H1 (cell line): ENCODE results near the gene CCAR1. TPM values are rescaled to one million over a fixed set of nuclear protein-coding genes. Genes with fewer than 3 reads are reported as not detected.

Source experiments
- CTCF ChIA-PET: fragments of 300-600 bp; sonication (Branson Sonifier 250); formaldehyde crosslinking; loops from one replicate; lab custom pipeline; 2021; ENCODE audit not compliant: partially characterized antibody; lab: Charles Lee
- POLR2A ChIA-PET: fragments of 300-600 bp; sonication (Branson Sonifier 250); formaldehyde crosslinking; loops from one replicate; lab custom pipeline; 2021; ENCODE audit warnings: inconsistent platforms; ENCODE audit not compliant: partially characterized antibody; lab: Charles Lee
- DNase-seq, 2 experiments: peaks; one replicate each; pipeline versions ENCODE4 v3.0.0 to v3.0.0-alpha.2; 2010 to 2022; ENCODE audit warnings: low spot score in 2 of 2, low read depth in 1 of 2, mixed read lengths in 1 of 2
- FAIRE-seq: peaks from 2 replicates; lab custom pipeline; 2011; peaks lifted over from hg19 to GRCh38; lab: Jason Lieb, UNC
- H2AFZ ChIP-seq: 2 replicates; pipeline ENCODE4 v1.8.1; 2012; ENCODE audit warnings: low read length, inconsistent platforms
- H2AK5ac ChIP-seq: 2 replicates; pipeline ENCODE4 v1.6.1; 2013; ENCODE audit warnings: low read depth, low read length
- H2BK120ac ChIP-seq: replicated peaks from 2 replicates; pipeline ENCODE3; 2013; ENCODE audit warnings: low read depth, low read length, inconsistent platforms
- H2BK12ac ChIP-seq: 2 replicates; pipeline ENCODE4 v1.6.1; 2013; ENCODE audit warnings: low read depth, low read length
- H2BK15ac ChIP-seq: 2 replicates; pipeline ENCODE4 v1.6.1; 2013; ENCODE audit warnings: low read length
- H2BK20ac ChIP-seq: 2 replicates; pipeline ENCODE4 v1.6.1; 2013; ENCODE audit warnings: low read length
- H2BK5ac ChIP-seq: 2 replicates; pipeline ENCODE4 v1.6.1; 2013; ENCODE audit warnings: low read depth, low read length
- H3K14ac ChIP-seq: 2 replicates; pipeline ENCODE4 v1.6.1; 2013; ENCODE audit warnings: inconsistent platforms; ENCODE audit not compliant: insufficient read length
- H3K18ac ChIP-seq: 2 replicates; pipeline ENCODE4 v1.6.1; 2013; ENCODE audit warnings: low read length; ENCODE audit errors: extremely low read depth
- H3K23ac ChIP-seq: 2 replicates; pipeline ENCODE4 v1.6.1; 2013; ENCODE audit warnings: inconsistent platforms; ENCODE audit not compliant: insufficient read length
- H3K23me2 ChIP-seq: 2 replicates; pipeline ENCODE4 v1.6.1; 2013; ENCODE audit warnings: low read depth, low read length
- H3K27ac ChIP-seq: 2 replicates; pipeline ENCODE4 v1.6.1; 2011; ENCODE audit warnings: low read depth, low read length, inconsistent platforms
- H3K27me3 ChIP-seq, 4 experiments: replicated peaks in 1 of 4; 1 replicate in 1 of 4; 2 replicates in 3 of 4; pipeline versions ENCODE4 v1.6.1 to v1.8.1; 2011 to 2013; ENCODE audit warnings: low read length in 3 of 4, mild to moderate bottlenecking in 3 of 4, inconsistent platforms in 2 of 4, mixed read lengths in 2 of 4, moderate library complexity in 1 of 4; ENCODE audit not compliant: control insufficient read depth in 3 of 4, insufficient read depth in 3 of 4; ENCODE audit errors: extremely low read depth in 1 of 4
- H3K36me3 ChIP-seq, 4 experiments: 2 replicates each; pipeline versions ENCODE4 v1.6.1 to v1.8.1; 2011 to 2013; ENCODE audit warnings: mild to moderate bottlenecking in 4 of 4, low read length in 3 of 4, moderate library complexity in 2 of 4, control low read depth in 1 of 4, inconsistent platforms in 1 of 4; ENCODE audit not compliant: insufficient read depth in 4 of 4, control insufficient read depth in 2 of 4
- H3K4ac ChIP-seq: replicated peaks from 2 replicates; pipeline ENCODE3; 2013; ENCODE audit warnings: low read length, low read depth, mixed read lengths, inconsistent platforms; ENCODE audit not compliant: insufficient read length
- H3K4me1 ChIP-seq, 4 experiments: replicated peaks in 1 of 4; 1 replicate in 1 of 4; 2 replicates in 3 of 4; pipeline versions ENCODE4 v1.6.1 to v1.8.1; 2011 to 2013; ENCODE audit warnings: low read length in 3 of 4, inconsistent platforms in 2 of 4, mixed read lengths in 1 of 4; ENCODE audit not compliant: insufficient read depth in 4 of 4, control insufficient read depth in 3 of 4
- H3K4me2 ChIP-seq, 2 experiments: 2 replicates each; pipeline versions ENCODE4 v1.6.1 to v1.8.1; 2011 to 2013; ENCODE audit warnings: low read depth in 2 of 2, low read length in 2 of 2, control low read depth in 1 of 2, inconsistent platforms in 1 of 2, mild to moderate bottlenecking in 1 of 2; ENCODE audit not compliant: insufficient read depth in 1 of 2
- H3K4me3 ChIP-seq, 4 experiments: fragments of 200-600, 300-600 bp in 1 of 4; sonication (generic), shearing (Covaris generic), sonication (Bioruptor Twin) in 1 of 4; 2 replicates each; pipeline versions ENCODE4 v1.5.1 to v1.8.1; 2011 to 2016; ENCODE audit warnings: low read length in 4 of 4, low read depth in 3 of 4, control low read depth in 2 of 4, inconsistent platforms in 2 of 4, mild to moderate bottlenecking in 2 of 4, mixed read lengths in 1 of 4, moderate library complexity in 1 of 4; ENCODE audit not compliant: insufficient read depth in 2 of 4; ENCODE audit errors: extremely low read depth in 1 of 4
- H3K56ac ChIP-seq: replicated peaks from 2 replicates; pipeline ENCODE3; 2013; ENCODE audit warnings: low read depth, mild to moderate bottlenecking, mixed read lengths, low read length, inconsistent platforms; ENCODE audit not compliant: insufficient read length
- H3K79me1 ChIP-seq: 2 replicates; pipeline ENCODE4 v1.6.1; 2013; ENCODE audit warnings: low read depth, low read length, control low read depth
- H3K79me2 ChIP-seq, 2 experiments: 2 replicates each; pipeline versions ENCODE4 v1.6.1 to v1.8.1; 2012 to 2013; ENCODE audit warnings: low read length in 2 of 2, mild to moderate bottlenecking in 2 of 2, inconsistent platforms in 1 of 2; ENCODE audit not compliant: insufficient read depth in 2 of 2, control insufficient read depth in 1 of 2
- H3K9ac ChIP-seq, 4 experiments: replicated peaks in 1 of 4; 1 replicate in 1 of 4; 2 replicates in 3 of 4; pipeline versions ENCODE4 v1.6.1 to v1.8.1; 2011 to 2013; ENCODE audit warnings: low read depth in 3 of 4, low read length in 3 of 4, control low read depth in 2 of 4, mild to moderate bottlenecking in 2 of 4, moderate library complexity in 2 of 4, inconsistent platforms in 1 of 4; ENCODE audit errors: extremely low read depth in 1 of 4
- H3K9me3 ChIP-seq, 2 experiments: 2 replicates each; pipeline versions ENCODE4 v1.6.1 to v1.8.1; 2012 to 2013; ENCODE audit warnings: mild to moderate bottlenecking in 2 of 2, moderate library complexity in 2 of 2, control low read depth in 1 of 2, inconsistent platforms in 1 of 2, low read depth in 1 of 2, low read length in 1 of 2, mixed read lengths in 1 of 2; ENCODE audit not compliant: insufficient read depth in 2 of 2
- H4K20me1 ChIP-seq, 2 experiments: replicated peaks in 1 of 2; 2 replicates each; pipeline versions ENCODE3 to v1.8.1; 2011 to 2013; ENCODE audit warnings: inconsistent platforms in 2 of 2, low read length in 2 of 2, mild to moderate bottlenecking in 1 of 2; ENCODE audit not compliant: insufficient read depth in 2 of 2, control insufficient read depth in 1 of 2
- H4K5ac ChIP-seq: 2 replicates; pipeline ENCODE4 v1.6.1; 2013; ENCODE audit warnings: low read length, low read depth, mixed read lengths, inconsistent platforms; ENCODE audit not compliant: insufficient read length
- H4K8ac ChIP-seq: 2 replicates; pipeline ENCODE4 v1.8.0; 2013; ENCODE audit warnings: mild to moderate bottlenecking, moderate library complexity, low read length, inconsistent platforms; ENCODE audit not compliant: insufficient read depth; ENCODE audit errors: extremely low read depth
- H4K91ac ChIP-seq: replicated peaks from 2 replicates; pipeline ENCODE3; 2013; ENCODE audit warnings: low read length, mixed read lengths, inconsistent platforms; ENCODE audit not compliant: insufficient read length
- ASH2L ChIP-seq: fragments of 200-600, 300-600 bp; sonication (generic); IDR thresholded peaks from one replicate; pipeline ENCODE4 v1.7.1; 2017; ENCODE audit warnings: low read length
- BACH1 ChIP-seq: IDR thresholded peaks from 2 replicates; pipeline ENCODE4 v1.6.1; 2012; ENCODE audit warnings: low read length, improper control_type of control experiment
- BCL11A ChIP-seq, 2 experiments: IDR thresholded peaks; one replicate each; pipeline ENCODE4 v1.6.1; 2011; ENCODE audit warnings: low read depth in 2 of 2, low read length in 2 of 2, mild to moderate bottlenecking in 2 of 2
- EP300 ChIP-seq, 2 experiments: IDR thresholded peaks; 1 replicate in 1 of 2; 2 replicates in 1 of 2; pipeline ENCODE4 v1.6.1; 2011 to 2012; ENCODE audit warnings: low read depth in 2 of 2, low read length in 2 of 2, mild to moderate bottlenecking in 2 of 2, borderline replicate concordance in 1 of 2, inconsistent platforms in 1 of 2, moderate library complexity in 1 of 2
- EZH2 ChIP-seq: fragments of 200-600 bp; sonication (generic); IDR thresholded peaks from 2 replicates; pipeline ENCODE4 v1.7.1; 2012; ENCODE audit warnings: low read depth, mild to moderate bottlenecking, moderate library complexity, low read length, inconsistent platforms; ENCODE audit not compliant: severe bottlenecking
- KDM5A ChIP-seq: fragments of 200-600 bp; IDR thresholded peaks from 2 replicates; pipeline ENCODE4 v1.7.1; 2012; ENCODE audit warnings: mild to moderate bottlenecking, low read length, inconsistent platforms, mixed read lengths
- MAFK ChIP-seq: IDR thresholded peaks from 2 replicates; pipeline ENCODE4 v1.6.1; 2012; ENCODE audit warnings: low read depth, mild to moderate bottlenecking, improper control_type of control experiment, low read length
- NANOG ChIP-seq: IDR thresholded peaks from 2 replicates; pipeline ENCODE4 v1.6.1; 2011; ENCODE audit warnings: low read length, low read depth, mild to moderate bottlenecking, inconsistent platforms; ENCODE audit not compliant: insufficient read depth, poor library complexity, severe bottlenecking
- POLR2A ChIP-seq, 2 experiments: IDR thresholded peaks; 1 replicate in 1 of 2; 2 replicates in 1 of 2; pipeline ENCODE4 v1.6.1; 2011; ENCODE audit warnings: low read depth in 2 of 2, low read length in 2 of 2, mild to moderate bottlenecking in 2 of 2; ENCODE audit errors: control extremely low read depth in 1 of 2
- RAD21 ChIP-seq, 2 experiments: IDR thresholded peaks in 1 of 2; conservative IDR thresholded peaks in 1 of 2; 2 replicates each; pipeline ENCODE4 v1.6.1; 2011; ENCODE audit warnings: low read depth in 2 of 2, low read length in 2 of 2, improper control_type of control experiment in 1 of 2, inconsistent platforms in 1 of 2, mild to moderate bottlenecking in 1 of 2, moderate library complexity in 1 of 2
- SIX5 ChIP-seq: IDR thresholded peaks from 2 replicates; pipeline ENCODE4 v1.6.1; 2011; ENCODE audit warnings: mild to moderate bottlenecking, low read depth, low read length
- SRF ChIP-seq: IDR thresholded peaks from 2 replicates; pipeline ENCODE4 v1.6.1; 2011; ENCODE audit warnings: mild to moderate bottlenecking, low read depth, low read length, moderate library complexity
- WGBS, 2 experiments: shearing (Covaris generic) in 1 of 2; methylation state at CpG; one replicate each; pipeline versions ENCODE4 v1.1.6 to v1.1.7; 2013 to 2015; ENCODE audit warnings: low lambda C conversion rate in 2 of 2, mixed read lengths in 2 of 2, inconsistent platforms in 1 of 2, low coverage in 1 of 2, missing lambda C conversion rate in 1 of 2; ENCODE audit not compliant: insufficient replicate concordance in 2 of 2, insufficient coverage in 1 of 2, insufficient read length in 1 of 2; ENCODE audit errors: extremely low coverage in 1 of 2, missing lambda C conversion rate in 1 of 2; 5-methylcytosine and 5-hydroxymethylcytosine counted together
- polyA plus RNA-seq, 7 experiments: library from polyadenylated mRNA; depleted of rRNA in 3 of 7; stranded (reverse) in 5 of 7; unstranded in 2 of 7; fragments of >200 nt in 5 of 7; fragments of 200-250 nt in 2 of 7; gene quantifications; 1 replicate in 5 of 7; 2 replicates in 1 of 7; 4 replicates in 1 of 7; pipeline versions ENCODE4 v1.2.1 to v1.2.3, GENCODE V29; 2011 to 2013; ENCODE audit warnings: missing spikeins in 2 of 7, mixed read lengths in 2 of 7
- total RNA-seq: library from RNA; stranded (reverse); fragmentation: NEBNext Ultra II Directional; extraction: Animal tissue kit (Norgen Biotek cat#: 25700); gene quantifications from 2 replicates; pipeline ENCODE4 v1.2.1, GENCODE V29; 2021

CCAR1 gene
- total and polyA plus RNA-seq, 2 of the 8 experiments (the other 6 are each of a cell fraction or from before 2014, with no cell fraction given) = 91.6 to 111 TPM

- H3K4ac ChIP-seq = no peak overlapping the region
- H3K18ac ChIP-seq = no peak overlapping the region
- H3K4me2 ChIP-seq = no peak overlapping the region
- no peak for DNase-seq
- H3K27me3 ChIP-seq = no peaks in the 10 kb centered on the region
- H3K36me3 ChIP-seq = peaks cover 20 to 90% (median 47%) of the 10 kb centered on the region in 4 experiments
- H3K27ac ChIP-seq = no peak overlapping the region
- H2BK5ac ChIP-seq = no peak overlapping the region
- no peak overlapping the region for H3K9ac ChIP-seq
- H2BK20ac ChIP-seq = no peak overlapping the region
- H2AFZ ChIP-seq = no peak overlapping the region
- no peak overlapping the region for H2BK15ac ChIP-seq
- no peak overlapping the region for H3K56ac ChIP-seq
- no peaks in the 10 kb centered on the region for H3K79me2 ChIP-seq
- no peak for FAIRE-seq
- POLR2A ChIA-PET = interaction anchor here (0.6 kb wide), 1 partner anchor 9 kb away, joined by 3 read pairs; no protein-coding TSS in a partner anchor
- no peaks in the 10 kb centered on the region for H3K9me3 ChIP-seq
- no peak overlapping the region for H2BK12ac ChIP-seq
- no peak overlapping the region for H4K5ac ChIP-seq
- no peak overlapping the region for H2BK120ac ChIP-seq
- H3K4me3 ChIP-seq = no peak overlapping the region
- H4K8ac ChIP-seq = no peak overlapping the region
- no peak for TF ChIP-seq EP300 (IDR thresholded peaks at IDR 0.05; ENCODE audit: borderline replicate concordance in 1 of 2, low read depth in 2 of 2, low read length in 2 of 2)
- TF ChIP-seq ASH2L = no peak
- no peak for TF ChIP-seq POLR2A (IDR thresholded peaks at IDR 0.05; ENCODE audit: control extremely low read depth in 1 of 2, low read depth in 2 of 2, low read length in 2 of 2)
- TF ChIP-seq SIX5 = no peak
- no peak for TF ChIP-seq KDM5A
- TF ChIP-seq MAFK = no peak
- no peak for TF ChIP-seq NANOG
- no peak for TF ChIP-seq SRF
- TF ChIP-seq BACH1 = no peak
- TF ChIP-seq EZH2 = no peak
- TF ChIP-seq RAD21 (IDR thresholded peaks at IDR 0.05 in 1 of 2, conservative IDR thresholded peaks at IDR 0.05 in 1 of 2; ENCODE audit: low read depth in 2 of 2, low read length in 2 of 2) = no peak
- TF ChIP-seq BCL11A (IDR thresholded peaks at IDR 0.05; ENCODE audit: low read depth in 2 of 2, low read length in 2 of 2) = no peak
- no peak overlapping the region for H3K23ac ChIP-seq
- H2AK5ac ChIP-seq = no peak overlapping the region
- no peaks in the 10 kb centered on the region for H3K79me1 ChIP-seq
- H3K14ac ChIP-seq = no peak overlapping the region
- WGBS, 2 experiments = 98% methylated on average over 10 of the region's 10 CpGs; no CpG with 5 or more reads in 1 of the 2 experiments
- H3K4me1 ChIP-seq = no peaks in the 10 kb centered on the region
- H3K23me2 ChIP-seq = no peaks in the 10 kb centered on the region
- peaks cover 0 to 2% of the 10 kb centered on the region in 2 experiments for H4K20me1 ChIP-seq
- H4K91ac ChIP-seq = no peak overlapping the region
- CTCF ChIA-PET = interaction anchor here (2.0 kb wide), 1 partner anchor 107 kb away, joined by 11 read pairs; no protein-coding TSS in a partner anchor
Observed at GRCh38 chr10:68790476-68790875, 69.4 kb downstream of the CCAR1 start.
